NCI-H748 treated with DMSO at 0.1 percent for 48 hours (cell line): Measurements from ENCODE around the gene AGBL1.
"Not testable (repeated sequence)": the region's sequence is repeated elsewhere in the genome, so short reads cannot be mapped to it uniquely, and the experiment has no call there.

Experiments
- DNase-seq: peaks from one replicate; lab custom pipeline; 2025; lab: John Stamatoyannopoulos, UW

AGBL1 gene

GRCh38 chr15:86399041-86399954 lies 319.6 kb downstream of the AGBL1 start:
- no peak for DNase-seq

- DNase-seq = no peak
Observed at GRCh38 chr15:86403221-86403620, 323.6 kb downstream of the AGBL1 start.

- DNase-seq = no peak
Observed at GRCh38 chr15:86403914-86404583, 324.4 kb downstream of the AGBL1 start.

GRCh38 chr15:86408261-86408660 lies 328.6 kb downstream of the AGBL1 start:
- DNase-seq = no peak

- no peak for DNase-seq
Observed at GRCh38 chr15:86411916-86412315, 332.2 kb downstream of the AGBL1 start.

- no peak for DNase-seq
Observed at GRCh38 chr15:86413191-86413590, 333.5 kb downstream of the AGBL1 start.

GRCh38 chr15:86425746-86426145 lies 346.1 kb downstream of the AGBL1 start:
- no peak for DNase-seq

- no peak for DNase-seq
Observed at GRCh38 chr15:86432861-86433260, 353.2 kb downstream of the AGBL1 start.

GRCh38 chr15:86433983-86434382 lies 354.3 kb downstream of the AGBL1 start:
- DNase-seq = peak; percentile 78

- no peak for DNase-seq
Observed at GRCh38 chr15:86439614-86440013, 359.9 kb downstream of the AGBL1 start.

GRCh38 chr15:86444527-86444926 lies 364.9 kb downstream of the AGBL1 start:
- DNase-seq = no peak

- DNase-seq = no peak
Observed at GRCh38 chr15:86445579-86446252, 366.0 kb downstream of the AGBL1 start.

- no peak for DNase-seq
Observed at GRCh38 chr15:86446253-86446640, 366.6 kb downstream of the AGBL1 start.

- not testable (repeated sequence) for DNase-seq
Observed at GRCh38 chr15:86465470-86466039, 385.9 kb downstream of the AGBL1 start.

- no peak for DNase-seq
Observed at GRCh38 chr15:86481720-86482119, 402.0 kb downstream of the AGBL1 start.

- DNase-seq = no peak
Observed at GRCh38 chr15:86483936-86484335, 404.3 kb downstream of the AGBL1 start.

- DNase-seq = no peak
Observed at GRCh38 chr15:86488046-86488445, 408.4 kb downstream of the AGBL1 start.

- no peak for DNase-seq
Observed at GRCh38 chr15:86489981-86490380, 410.3 kb downstream of the AGBL1 start.

- no peak for DNase-seq
Observed at GRCh38 chr15:86491118-86491517, 411.4 kb downstream of the AGBL1 start.

GRCh38 chr15:86493884-86494283 lies 414.2 kb downstream of the AGBL1 start:
- no peak for DNase-seq

GRCh38 chr15:86494475-86494874 lies 414.8 kb downstream of the AGBL1 start:
- no peak for DNase-seq

GRCh38 chr15:86502301-86502700 lies 422.6 kb downstream of the AGBL1 start:
- no peak for DNase-seq
